HFF-Myc (cell line): ENCODE results near the gene PYDC1.

Experiments
- DNase-seq: peaks from one replicate; pipeline ENCODE4 v3.0.0-alpha.2; 2011; ENCODE audit warnings: low read depth; ENCODE audit errors: extremely low read depth
- H3K4me3 ChIP-seq: replicated peaks from 2 replicates; pipeline ENCODE4 v1.5.1; 2011; ENCODE audit warnings: low read depth, mild to moderate bottlenecking, control low read depth, low read length
- TF ChIP-seq, protein P1 (sequence below): IDR thresholded peaks from 2 replicates; pipeline ENCODE4 v1.5.1; 2012; ENCODE audit warnings: mild to moderate bottlenecking, low read depth, low read length, control low read depth; ENCODE audit errors: missing control alignments

The PYDC1 gene

GRCh38 chr16:31223044-31223443 lies 6.1 kb upstream of the PYDC1 start:
- DNase-seq: no peak
- H3K4me3 ChIP-seq: no peak overlapping the region
- TF ChIP-seq, protein P1, sequence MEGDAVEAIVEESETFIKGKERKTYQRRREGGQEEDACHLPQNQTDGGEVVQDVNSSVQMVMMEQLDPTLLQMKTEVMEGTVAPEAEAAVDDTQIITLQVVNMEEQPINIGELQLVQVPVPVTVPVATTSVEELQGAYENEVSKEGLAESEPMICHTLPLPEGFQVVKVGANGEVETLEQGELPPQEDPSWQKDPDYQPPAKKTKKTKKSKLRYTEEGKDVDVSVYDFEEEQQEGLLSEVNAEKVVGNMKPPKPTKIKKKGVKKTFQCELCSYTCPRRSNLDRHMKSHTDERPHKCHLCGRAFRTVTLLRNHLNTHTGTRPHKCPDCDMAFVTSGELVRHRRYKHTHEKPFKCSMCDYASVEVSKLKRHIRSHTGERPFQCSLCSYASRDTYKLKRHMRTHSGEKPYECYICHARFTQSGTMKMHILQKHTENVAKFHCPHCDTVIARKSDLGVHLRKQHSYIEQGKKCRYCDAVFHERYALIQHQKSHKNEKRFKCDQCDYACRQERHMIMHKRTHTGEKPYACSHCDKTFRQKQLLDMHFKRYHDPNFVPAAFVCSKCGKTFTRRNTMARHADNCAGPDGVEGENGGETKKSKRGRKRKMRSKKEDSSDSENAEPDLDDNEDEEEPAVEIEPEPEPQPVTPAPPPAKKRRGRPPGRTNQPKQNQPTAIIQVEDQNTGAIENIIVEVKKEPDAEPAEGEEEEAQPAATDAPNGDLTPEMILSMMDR: no peak

GRCh38 chr16:31221357-31222160 lies 4.6 kb upstream of the PYDC1 start:
- no peak for DNase-seq

GRCh38 chr16:31219154-31219741 lies 2.3 kb upstream of the PYDC1 start:
- TF ChIP-seq, protein P1: no peak
- no peak overlapping the region for H3K4me3 ChIP-seq
- no peak for DNase-seq

More at GRCh38 chr16:31221357-31222160, 4.6 kb upstream of the PYDC1 start:
- no peak overlapping the region for H3K4me3 ChIP-seq
- TF ChIP-seq, protein P1: no peak

GRCh38 chr16:31217136-31217530 lies 198 bp upstream of the PYDC1 start:
- TF ChIP-seq, protein P1: no peak
- no peak for DNase-seq
- H3K4me3 ChIP-seq: no peak overlapping the region

DNA sequence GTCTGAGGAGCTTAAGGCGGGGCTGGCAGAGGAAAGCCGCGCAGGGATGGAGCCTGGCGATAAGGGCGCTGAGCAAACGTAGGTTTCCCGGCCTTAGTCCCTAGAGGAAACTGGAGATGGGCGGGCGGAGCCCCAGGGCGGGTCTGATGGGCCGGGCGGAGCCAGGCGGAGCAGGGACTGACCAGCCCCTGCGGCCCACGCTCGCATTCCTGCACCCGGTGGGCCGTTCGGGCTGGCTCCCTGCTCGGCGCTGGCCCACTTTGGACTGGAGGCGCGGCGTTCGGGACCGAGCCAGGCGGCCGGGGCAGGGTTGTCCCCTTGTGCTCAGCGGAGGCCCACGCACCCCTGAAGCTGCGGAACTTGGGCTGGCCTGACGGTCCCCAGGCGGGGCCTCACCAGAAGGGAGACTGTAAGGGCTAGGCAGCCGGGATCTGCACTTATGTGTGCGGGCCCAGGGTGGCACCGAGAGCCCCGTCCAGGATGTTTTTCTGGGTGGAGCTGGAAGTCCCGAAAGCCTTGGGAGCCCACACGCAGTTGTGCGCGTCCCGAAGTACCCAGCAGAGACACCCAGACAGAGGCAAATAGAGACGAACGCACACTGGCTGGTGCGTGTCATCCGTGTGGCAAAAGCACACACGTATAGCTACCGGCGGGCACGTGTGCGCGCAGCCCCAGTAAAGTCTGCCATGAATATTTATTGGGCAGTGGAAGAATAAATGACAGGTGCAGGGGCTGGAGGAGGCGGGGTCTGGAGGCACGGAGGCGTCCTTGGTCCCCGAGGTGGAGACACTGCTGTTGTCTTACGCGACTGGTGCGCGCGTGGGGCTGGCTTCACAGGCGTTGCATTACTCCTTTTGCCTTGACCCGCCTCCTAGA lies 1.4 kb downstream of the PYDC1 start:
- no peak for DNase-seq
- TF ChIP-seq, protein P1: no peak
- H3K4me3 ChIP-seq: peak overlapping the region; percentile 40

DNA sequence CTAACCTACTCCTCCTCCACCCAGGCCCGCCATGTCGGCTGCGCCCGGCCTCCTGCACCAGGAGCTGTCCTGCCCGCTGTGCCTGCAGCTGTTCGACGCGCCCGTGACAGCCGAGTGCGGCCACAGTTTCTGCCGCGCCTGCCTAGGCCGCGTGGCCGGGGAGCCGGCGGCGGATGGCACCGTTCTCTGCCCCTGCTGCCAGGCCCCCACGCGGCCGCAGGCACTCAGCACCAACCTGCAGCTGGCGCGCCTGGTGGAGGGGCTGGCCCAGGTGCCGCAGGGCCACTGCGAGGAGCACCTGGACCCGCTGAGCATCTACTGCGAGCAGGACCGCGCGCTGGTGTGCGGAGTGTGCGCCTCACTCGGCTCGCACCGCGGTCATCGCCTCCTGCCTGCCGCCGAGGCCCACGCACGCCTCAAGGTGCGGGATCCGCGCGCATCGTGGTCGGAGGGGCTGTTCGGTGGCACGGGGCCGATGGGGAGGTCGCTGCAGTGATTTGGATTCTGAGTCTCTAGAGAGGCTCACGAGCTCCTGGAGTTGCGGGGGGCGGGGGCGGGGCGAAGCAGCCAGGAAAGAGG lies 2.1 kb downstream of the PYDC1 start:
- DNase-seq: no peak
- TF ChIP-seq, protein P1: no peak
- H3K4me3 ChIP-seq: peak overlapping the region; percentile 40
